ENCODE measurements around the gene UBE2F.

Gene UBE2F

DNA sequence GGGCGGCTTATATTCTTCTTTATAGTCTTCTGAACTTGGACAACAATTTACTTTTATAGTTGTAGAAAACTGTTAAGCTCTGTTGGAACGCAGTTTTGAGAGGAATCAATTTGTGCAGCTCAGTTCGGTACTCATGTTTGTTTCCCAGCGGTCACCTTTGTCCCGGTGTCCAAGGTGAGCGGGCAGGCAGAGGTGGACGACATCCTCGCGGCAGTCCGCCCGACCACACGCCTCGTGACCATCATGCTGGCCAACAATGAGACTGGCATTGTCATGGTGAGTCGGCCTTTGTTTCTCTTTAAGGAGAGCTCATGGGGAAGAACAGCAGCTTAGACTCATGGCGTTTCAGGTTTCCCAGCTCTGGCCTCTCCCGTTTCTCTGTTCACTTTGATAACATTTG, 114.7 kb downstream of the UBE2F start:
- Histone ChIP-seq H3K4me2 (ENCODE audit: low read length) (no peak overlapping the region), H3K9ac (ENCODE audit: low read length) (no peak overlapping the region), H3K27ac (ENCODE audit: low read length) (no peak overlapping the region), H4K20me1 (ENCODE audit: insufficient read depth, low read length) (no peaks in the 10 kb centered on the region), H3K9me3 (ENCODE audit: insufficient read depth, low read length) (no peaks in the 10 kb centered on the region), H3K27me3 (ENCODE audit: low read depth, low read length) (no peaks in the 10 kb centered on the region), H3K79me2 (ENCODE audit: low read length) (no peaks in the 10 kb centered on the region), H3K36me3 (replicated peaks; ENCODE audit: low read depth, low read length) (peaks cover 9% of the 10 kb centered on the region), H3K4me1 (ENCODE audit: low read length) (no peaks in the 10 kb centered on the region), H2AFZ (ENCODE audit: low read depth, low read length) (no peak overlapping the region), H3K4me3 (ENCODE audit: low read length) (no peak overlapping the region)
- no peak for TF ChIP-seq EZH2phosphoT487 (IDR thresholded peaks at IDR 0.05; ENCODE audit: low read depth)
- TF ChIP-seq, protein P1, sequence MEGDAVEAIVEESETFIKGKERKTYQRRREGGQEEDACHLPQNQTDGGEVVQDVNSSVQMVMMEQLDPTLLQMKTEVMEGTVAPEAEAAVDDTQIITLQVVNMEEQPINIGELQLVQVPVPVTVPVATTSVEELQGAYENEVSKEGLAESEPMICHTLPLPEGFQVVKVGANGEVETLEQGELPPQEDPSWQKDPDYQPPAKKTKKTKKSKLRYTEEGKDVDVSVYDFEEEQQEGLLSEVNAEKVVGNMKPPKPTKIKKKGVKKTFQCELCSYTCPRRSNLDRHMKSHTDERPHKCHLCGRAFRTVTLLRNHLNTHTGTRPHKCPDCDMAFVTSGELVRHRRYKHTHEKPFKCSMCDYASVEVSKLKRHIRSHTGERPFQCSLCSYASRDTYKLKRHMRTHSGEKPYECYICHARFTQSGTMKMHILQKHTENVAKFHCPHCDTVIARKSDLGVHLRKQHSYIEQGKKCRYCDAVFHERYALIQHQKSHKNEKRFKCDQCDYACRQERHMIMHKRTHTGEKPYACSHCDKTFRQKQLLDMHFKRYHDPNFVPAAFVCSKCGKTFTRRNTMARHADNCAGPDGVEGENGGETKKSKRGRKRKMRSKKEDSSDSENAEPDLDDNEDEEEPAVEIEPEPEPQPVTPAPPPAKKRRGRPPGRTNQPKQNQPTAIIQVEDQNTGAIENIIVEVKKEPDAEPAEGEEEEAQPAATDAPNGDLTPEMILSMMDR (IDR thresholded peaks at IDR 0.05; ENCODE audit: low read depth, low read length): no peak

DNA sequence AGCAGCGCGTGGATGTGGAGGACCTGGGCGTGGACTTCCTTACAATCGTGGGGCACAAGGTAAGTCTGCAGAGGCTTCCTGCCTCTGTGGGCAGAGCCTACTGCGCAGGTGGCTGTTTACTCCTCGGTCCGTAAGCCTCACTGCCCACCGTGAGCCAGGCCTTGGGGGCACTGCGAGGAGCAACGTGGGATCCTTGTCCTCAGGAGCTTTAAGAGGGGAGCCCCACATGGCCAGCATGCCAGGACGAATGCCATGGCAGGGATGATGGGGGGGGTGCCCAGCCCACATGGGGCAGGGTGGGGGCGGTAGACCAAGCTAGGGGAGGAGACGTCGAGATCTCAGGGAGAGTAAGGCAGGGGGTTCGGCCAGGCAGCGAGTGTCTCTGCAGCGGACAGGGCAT, 115.3 kb downstream of the UBE2F start:
- Histone ChIP-seq H3K4me1 (ENCODE audit: low read length) (peaks cover 3% of the 10 kb centered on the region), H3K36me3 (replicated peaks; ENCODE audit: low read depth, low read length) (peaks cover 9% of the 10 kb centered on the region), H3K27ac (ENCODE audit: low read length) (no peak overlapping the region), H3K9ac (ENCODE audit: low read length) (no peak overlapping the region), H3K4me3 (ENCODE audit: low read length) (no peak overlapping the region), H3K4me2 (ENCODE audit: low read length) (no peak overlapping the region), H3K27me3 (ENCODE audit: low read depth, low read length) (no peaks in the 10 kb centered on the region), H2AFZ (ENCODE audit: low read depth, low read length) (no peak overlapping the region), H4K20me1 (ENCODE audit: insufficient read depth, low read length) (no peaks in the 10 kb centered on the region), H3K9me3 (ENCODE audit: insufficient read depth, low read length) (no peaks in the 10 kb centered on the region), H3K79me2 (ENCODE audit: low read length) (no peaks in the 10 kb centered on the region)
- TF ChIP-seq EZH2phosphoT487 (IDR thresholded peaks at IDR 0.05; ENCODE audit: low read depth): no peak
- TF ChIP-seq, protein P1 (IDR thresholded peaks at IDR 0.05; ENCODE audit: low read depth, low read length): no peak

DNA sequence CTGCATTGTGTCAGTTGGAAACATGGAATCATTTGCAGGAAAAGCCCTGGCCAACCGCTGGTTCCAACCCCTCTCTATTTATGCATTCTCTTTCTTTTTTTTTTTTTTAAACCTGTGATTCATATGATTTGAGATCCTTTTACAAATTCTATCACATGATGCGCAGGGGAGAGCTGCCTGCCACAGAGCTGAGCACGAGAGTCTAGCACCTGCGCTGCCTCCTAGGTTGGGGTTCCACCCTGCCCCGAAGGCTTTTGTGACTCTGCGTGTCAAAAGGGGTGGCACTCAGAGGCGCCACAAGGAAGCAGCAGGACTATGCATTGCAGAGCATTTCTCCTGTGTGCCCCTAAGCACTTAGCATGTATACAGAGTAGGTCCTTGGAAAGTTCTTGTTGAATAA, 116.0 kb downstream of the UBE2F start:
- Histone ChIP-seq H3K27ac (ENCODE audit: low read length) (no peak overlapping the region), H3K27me3 (ENCODE audit: low read depth, low read length) (no peaks in the 10 kb centered on the region), H3K79me2 (ENCODE audit: low read length) (no peaks in the 10 kb centered on the region), H3K36me3 (replicated peaks; ENCODE audit: low read depth, low read length) (peaks cover 9% of the 10 kb centered on the region), H3K9ac (ENCODE audit: low read length) (no peak overlapping the region), H3K4me1 (ENCODE audit: low read length) (peaks cover 7% of the 10 kb centered on the region), H3K4me3 (ENCODE audit: low read length) (no peak overlapping the region), H3K4me2 (ENCODE audit: low read length) (no peak overlapping the region), H4K20me1 (ENCODE audit: insufficient read depth, low read length) (no peaks in the 10 kb centered on the region), H3K9me3 (ENCODE audit: insufficient read depth, low read length) (no peaks in the 10 kb centered on the region), H2AFZ (ENCODE audit: low read depth, low read length) (no peak overlapping the region)
- no peak for TF ChIP-seq EZH2phosphoT487 (IDR thresholded peaks at IDR 0.05; ENCODE audit: low read depth)
- TF ChIP-seq, protein P1 (IDR thresholded peaks at IDR 0.05; ENCODE audit: low read depth, low read length): no peak

DNA sequence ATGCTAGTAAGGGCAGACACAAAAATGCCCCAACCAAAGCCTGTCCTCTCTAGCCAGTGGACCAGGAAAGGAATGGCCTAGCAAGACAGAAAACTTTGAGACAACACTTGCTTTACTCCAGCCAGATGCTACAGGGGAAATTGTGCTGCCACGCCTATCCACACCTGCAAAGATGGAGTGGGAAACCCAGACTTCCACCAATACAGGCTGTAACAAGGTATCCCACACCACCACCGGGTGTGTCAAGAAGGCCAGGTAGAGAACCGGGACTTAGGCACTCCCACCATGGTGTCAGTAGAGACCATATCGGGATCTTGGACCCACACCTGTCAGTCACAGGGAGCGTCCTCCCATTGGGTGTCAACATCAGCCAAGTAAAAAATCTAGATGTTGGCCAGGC, 117.1 kb downstream of the UBE2F start:
- H3K27ac ChIP-seq (ENCODE audit: low read length): no peak overlapping the region
- H3K4me1 ChIP-seq (ENCODE audit: low read length): peaks cover 7% of the 10 kb centered on the region
- H3K9me3 ChIP-seq (ENCODE audit: insufficient read depth, low read length): no peaks in the 10 kb centered on the region
- H3K36me3 ChIP-seq (replicated peaks; ENCODE audit: low read depth, low read length): peaks cover 9% of the 10 kb centered on the region
- no peak overlapping the region for H2AFZ ChIP-seq (ENCODE audit: low read depth, low read length)
- H3K9ac ChIP-seq (ENCODE audit: low read length): no peak overlapping the region
- no peak overlapping the region for H3K4me3 ChIP-seq (ENCODE audit: low read length)
- no peaks in the 10 kb centered on the region for H3K79me2 ChIP-seq (ENCODE audit: low read length)
- H4K20me1 ChIP-seq (ENCODE audit: insufficient read depth, low read length): no peaks in the 10 kb centered on the region
- H3K4me2 ChIP-seq (ENCODE audit: low read length): no peak overlapping the region
- no peaks in the 10 kb centered on the region for H3K27me3 ChIP-seq (ENCODE audit: low read depth, low read length)
- TF ChIP-seq, protein P1 (IDR thresholded peaks at IDR 0.05; ENCODE audit: low read depth, low read length): no peak
- no peak for TF ChIP-seq EZH2phosphoT487 (IDR thresholded peaks at IDR 0.05; ENCODE audit: low read depth)
